OCI-LY3 (cell line): ENCODE results near the gene ARL8A.

Source experiments
- CTCF ChIP-seq: fragments of 200-600, 300-600 bp; sonication (generic); IDR thresholded peaks from 2 replicates; pipeline ENCODE4 v1.5.1; 2014; ENCODE audit warnings: antibody characterized with exemption, low read length, low read depth
- EZH2phosphoT487 ChIP-seq: fragments of 200-600 bp; shearing (Covaris generic); IDR thresholded peaks from 2 replicates; pipeline ENCODE4 v1.6.1; 2018; ENCODE audit warnings: antibody characterized with exemption, mixed run types, low read depth

DNA sequence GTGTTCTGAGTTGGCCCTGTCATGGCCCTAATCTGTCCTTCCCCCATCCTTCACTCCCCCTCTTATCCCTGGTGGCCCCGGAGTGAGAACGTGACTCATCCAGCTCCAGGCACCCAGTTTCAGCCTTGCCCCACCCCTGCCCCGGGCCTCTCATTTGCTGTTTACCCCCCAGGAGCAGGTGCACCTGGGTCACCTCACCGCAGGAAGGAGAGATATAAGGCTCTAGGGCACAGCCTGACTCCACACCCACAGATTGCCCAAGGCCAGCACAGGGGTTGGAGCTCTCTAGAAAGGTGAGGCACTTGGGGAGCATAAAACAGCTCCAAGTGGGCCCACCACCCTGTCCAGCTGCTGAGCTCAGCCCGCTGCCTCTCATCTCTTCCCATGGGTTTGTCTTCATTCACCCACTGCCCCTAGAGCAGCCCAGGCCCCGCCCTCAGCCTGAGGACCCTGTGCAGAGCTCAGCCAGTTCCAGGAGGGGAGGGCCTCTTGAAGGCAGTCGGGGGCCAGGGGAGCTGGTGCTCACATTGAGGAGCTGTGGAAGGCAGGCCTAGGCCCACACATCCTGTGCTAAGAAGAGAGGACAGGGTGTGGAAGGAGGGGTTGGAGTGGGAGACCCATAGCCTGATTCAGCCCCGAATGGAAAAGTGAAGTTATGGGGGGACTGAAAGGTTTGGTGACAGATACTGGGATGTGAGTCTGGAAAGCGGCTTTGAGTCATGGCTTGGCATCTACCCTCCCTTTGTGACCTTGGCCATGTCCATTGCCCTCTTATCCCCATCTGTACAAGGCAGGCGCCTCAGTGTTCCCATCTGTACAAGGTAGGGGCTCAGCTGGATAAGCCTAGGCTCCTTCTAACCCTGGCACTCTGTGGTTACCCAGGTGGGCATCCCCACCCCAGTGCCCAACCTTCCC, 37.9 kb downstream of the ARL8A start:
- TF ChIP-seq CTCF (no peak), EZH2phosphoT487 (no peak)
